BLaER1 (cell line): ENCODE data around the gene SEPTIN5.

ENCODE experiments used
- H3K27ac ChIP-seq: shearing (Covaris generic); formaldehyde crosslinking; 2 replicates; pipeline ENCODE4 v1.8.1; 2022
- H3K27me3 ChIP-seq: shearing (Covaris generic); formaldehyde crosslinking; 2 replicates; pipeline ENCODE4 v1.8.1; 2022
- H3K36me3 ChIP-seq: shearing (Covaris generic); formaldehyde crosslinking; 2 replicates; pipeline ENCODE4 v1.8.1; 2022
- H3K4me1 ChIP-seq: shearing (Covaris generic); formaldehyde crosslinking; 2 replicates; pipeline ENCODE4 v1.8.1; 2022
- H3K4me2 ChIP-seq: shearing (Covaris generic); formaldehyde crosslinking; 2 replicates; pipeline ENCODE4 v1.8.1; 2022
- H3K4me3 ChIP-seq: shearing (Covaris generic); formaldehyde crosslinking; 2 replicates; pipeline ENCODE4 v1.8.1; 2022
- H3K9ac ChIP-seq: shearing (Covaris generic); formaldehyde crosslinking; 2 replicates; pipeline ENCODE4 v1.8.1; 2022
- H3K9me3 ChIP-seq: shearing (Covaris generic); formaldehyde crosslinking; 2 replicates; pipeline ENCODE4 v1.8.1; 2022
- H4K20me1 ChIP-seq: shearing (Covaris generic); formaldehyde crosslinking; 2 replicates; pipeline ENCODE4 v1.8.1; 2022
- Cebpa-rat ChIP-seq: shearing (Covaris generic); IDR thresholded peaks from 2 replicates; pipeline ENCODE4 v1.8.1; 2022

Gene SEPTIN5

DNA sequence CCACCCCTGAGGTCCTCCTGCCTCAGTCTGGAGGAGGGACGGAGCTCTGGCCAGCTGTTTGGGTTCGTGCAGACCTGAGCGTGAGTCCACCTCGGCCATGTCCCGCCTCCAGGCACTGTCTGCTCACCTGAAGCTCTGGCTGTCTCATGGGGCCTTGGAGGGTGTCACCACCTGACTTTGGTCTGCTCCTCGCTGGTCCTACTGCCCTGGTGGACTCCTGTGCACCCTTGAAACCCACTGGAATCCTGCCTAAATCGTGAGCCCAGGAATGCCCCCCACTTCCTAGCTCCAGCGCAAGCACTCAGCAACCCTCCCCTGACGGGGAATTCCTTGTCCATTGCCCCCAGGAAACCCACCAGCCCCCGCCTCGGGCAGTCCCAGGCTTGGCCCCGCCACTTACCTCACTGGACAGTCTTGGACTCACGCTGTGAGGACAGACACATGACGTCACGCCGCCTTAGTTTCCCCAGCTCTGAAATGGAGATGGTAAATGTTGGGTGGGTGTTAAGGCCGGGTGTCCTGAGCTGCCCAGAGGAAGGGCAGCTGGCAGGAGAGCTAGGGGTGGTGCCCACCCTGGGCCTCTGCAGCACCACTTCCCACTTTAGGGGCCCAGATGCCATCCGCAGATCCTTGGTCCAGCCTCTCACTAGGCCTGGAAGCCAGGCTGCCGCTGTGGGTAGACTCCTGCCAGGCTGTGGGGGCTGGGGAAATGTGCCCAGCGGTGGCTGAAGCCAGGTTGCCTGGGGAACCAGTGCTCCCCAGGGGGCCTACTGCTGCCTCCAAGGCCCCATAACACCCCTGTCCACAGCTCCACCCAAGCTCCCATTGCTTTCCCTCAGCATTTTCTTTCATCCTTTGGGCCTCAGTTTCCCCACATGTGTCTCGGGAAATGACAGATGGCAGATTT lies 28.1 kb downstream of the SEPTIN5 start:
- no peak overlapping the region for H3K9ac ChIP-seq
- H4K20me1 ChIP-seq: no peaks in the 10 kb centered on the region
- no peak overlapping the region for H3K27ac ChIP-seq
- H3K27me3 ChIP-seq: no peaks in the 10 kb centered on the region
- H3K4me2 ChIP-seq: peak overlapping the region; percentile 28; the same call in 1 of the 2 replicates
- H3K4me3 ChIP-seq: no peak overlapping the region
- no peaks in the 10 kb centered on the region for H3K9me3 ChIP-seq
- no peaks in the 10 kb centered on the region for H3K36me3 ChIP-seq
- H3K4me1 ChIP-seq: peaks cover 25% of the 10 kb centered on the region
- no peak for TF ChIP-seq Cebpa-rat

DNA sequence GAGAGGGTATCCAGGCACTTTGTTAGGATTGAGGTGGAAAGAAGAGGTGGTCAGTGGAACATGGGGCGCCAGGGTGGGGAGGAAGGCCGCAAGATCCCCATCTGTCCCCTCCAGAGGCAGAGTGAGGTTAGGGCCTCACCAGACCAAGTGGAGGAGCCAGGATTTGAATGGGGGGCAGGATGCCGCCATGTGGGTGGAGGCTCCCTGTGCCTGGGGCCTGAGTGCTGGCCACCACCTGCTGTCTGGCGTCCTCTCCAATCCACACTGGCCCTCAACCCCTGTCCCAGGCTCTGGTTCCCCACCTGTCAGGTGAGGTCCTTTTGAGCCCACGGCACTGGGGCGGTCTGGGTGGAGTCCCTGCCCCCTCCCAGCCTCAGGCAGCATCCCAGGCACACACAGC lies 28.8 kb downstream of the SEPTIN5 start:
- TF ChIP-seq Cebpa-rat: no peak
- no peaks in the 10 kb centered on the region for H3K36me3 ChIP-seq
- no peaks in the 10 kb centered on the region for H4K20me1 ChIP-seq
- H3K27me3 ChIP-seq: no peaks in the 10 kb centered on the region
- peaks cover 25% of the 10 kb centered on the region for H3K4me1 ChIP-seq
- peak overlapping the region; percentile 28; the same call in 1 of the 2 replicates for H3K4me2 ChIP-seq
- H3K9ac ChIP-seq: no peak overlapping the region
- H3K4me3 ChIP-seq: no peak overlapping the region
- no peak overlapping the region for H3K27ac ChIP-seq
- no peaks in the 10 kb centered on the region for H3K9me3 ChIP-seq

DNA sequence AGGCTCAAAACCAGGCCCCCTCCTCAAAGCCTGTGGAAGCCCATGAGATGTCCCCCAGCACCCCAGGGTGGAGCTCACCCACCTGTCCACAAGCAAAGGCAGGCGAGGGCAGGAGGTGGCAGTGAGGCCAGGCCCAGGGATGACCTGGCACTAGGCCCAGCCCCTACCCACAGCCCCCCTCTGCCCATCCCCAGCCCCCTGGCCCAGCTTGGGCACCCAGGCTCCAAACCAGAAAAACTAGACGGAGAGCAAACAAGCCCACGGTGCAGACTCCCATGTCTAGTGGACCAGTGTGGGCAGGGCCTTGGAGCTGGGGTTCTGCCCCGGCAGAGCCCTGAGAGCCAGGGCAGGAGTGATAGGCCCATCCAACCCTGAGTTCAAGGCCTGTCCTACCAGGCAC lies 29.3 kb downstream of the SEPTIN5 start:
- H3K9me3 ChIP-seq: no peaks in the 10 kb centered on the region
- H3K4me1 ChIP-seq: peaks cover 28% of the 10 kb centered on the region
- H3K27ac ChIP-seq: no peak overlapping the region
- no peak overlapping the region for H3K4me2 ChIP-seq
- no peaks in the 10 kb centered on the region for H3K36me3 ChIP-seq
- H3K27me3 ChIP-seq: peaks cover 4% of the 10 kb centered on the region; the same call in 1 of the 2 replicates
- no peak for TF ChIP-seq Cebpa-rat
- H3K9ac ChIP-seq: no peak overlapping the region
- H4K20me1 ChIP-seq: no peaks in the 10 kb centered on the region
- no peak overlapping the region for H3K4me3 ChIP-seq

DNA sequence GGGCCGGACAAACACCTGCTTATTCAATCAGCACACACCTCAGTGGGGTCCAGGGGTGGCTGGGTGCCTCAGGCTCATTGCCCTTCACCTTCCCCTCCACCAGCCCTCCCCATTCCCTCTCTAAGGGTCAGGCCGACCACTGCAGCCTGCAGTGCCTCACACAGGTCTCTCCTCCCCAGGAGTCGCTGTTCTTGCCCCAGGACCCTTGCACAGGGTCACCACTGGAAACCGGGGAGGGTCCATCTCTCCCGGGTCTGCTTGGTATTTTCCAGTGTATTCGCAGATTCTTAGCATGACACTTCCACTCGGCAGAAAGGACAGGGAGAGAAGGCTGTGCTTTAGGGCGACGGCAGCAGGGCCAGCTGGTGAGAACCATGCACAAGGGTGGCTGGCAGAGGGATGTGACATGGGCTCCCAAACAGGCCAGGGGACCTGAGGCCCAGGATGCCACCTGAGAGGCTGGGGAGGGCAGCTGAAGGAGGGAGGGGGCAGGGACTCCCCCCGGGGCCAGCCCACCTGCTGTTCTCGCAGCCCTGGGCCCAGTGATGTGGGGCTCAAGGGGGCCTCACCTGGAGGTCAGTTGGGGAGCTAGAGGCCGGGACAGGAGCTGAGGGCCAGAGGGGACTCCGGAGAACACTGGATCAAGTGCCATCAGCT lies 30.2 kb downstream of the SEPTIN5 start:
- Histone ChIP-seq H3K9me3 (no peaks in the 10 kb centered on the region), H3K9ac (no peak overlapping the region), H4K20me1 (no peaks in the 10 kb centered on the region), H3K36me3 (no peaks in the 10 kb centered on the region), H3K27ac (no peak overlapping the region), H3K4me2 (no peak overlapping the region), H3K4me3 (no peak overlapping the region), H3K27me3 (peaks cover 10% of the 10 kb centered on the region; the same call in 1 of the 2 replicates), H3K4me1 (peaks cover 34% of the 10 kb centered on the region)
- no peak for TF ChIP-seq Cebpa-rat

DNA sequence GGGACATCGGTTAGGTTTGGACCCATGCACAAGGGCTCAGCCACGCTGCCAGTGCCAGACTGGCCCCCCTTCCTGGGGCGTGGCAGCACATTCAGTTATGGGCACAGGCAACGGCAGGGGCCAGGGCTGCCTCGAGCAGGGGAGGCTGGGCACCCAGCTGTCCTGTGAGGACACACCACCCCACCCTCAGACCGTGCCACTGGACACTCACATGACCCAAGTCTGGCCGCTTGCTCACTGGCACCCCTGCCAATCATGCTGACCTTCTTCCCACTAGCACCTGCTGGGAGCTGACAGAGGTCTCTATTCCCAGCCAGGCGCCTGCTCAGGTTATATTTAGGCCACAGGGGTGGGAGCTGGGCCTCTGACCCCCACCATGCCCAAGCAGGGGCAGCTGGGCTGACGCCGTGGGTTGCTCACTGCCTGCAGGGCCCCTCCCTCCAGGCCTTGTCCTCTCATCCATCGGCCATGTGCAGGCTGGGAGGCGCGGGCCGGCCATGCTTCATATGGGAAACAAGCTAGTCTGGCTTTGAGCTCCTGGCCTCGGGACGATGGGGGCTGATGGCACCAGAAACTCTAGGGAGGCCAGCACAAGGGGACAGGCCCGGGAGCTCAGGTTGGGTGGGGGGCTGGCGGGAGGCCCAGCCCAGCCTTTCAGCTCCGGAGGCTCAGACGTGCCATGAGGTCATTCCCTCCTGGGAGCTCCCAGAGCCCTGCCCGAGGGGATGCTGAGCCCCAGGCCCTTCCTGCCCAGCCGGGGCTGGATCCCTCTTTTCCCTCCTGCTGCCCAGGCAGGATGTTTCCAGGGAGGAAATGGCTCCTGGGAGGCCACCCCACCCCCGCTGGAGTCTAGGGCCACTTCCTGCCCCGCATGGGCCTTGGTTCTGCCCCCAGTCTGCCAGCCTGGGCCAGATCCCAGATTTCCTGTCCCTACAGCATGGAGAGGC lies 31.1 kb downstream of the SEPTIN5 start:
- Histone ChIP-seq H3K27ac (no peak overlapping the region), H3K9ac (no peak overlapping the region), H3K36me3 (no peaks in the 10 kb centered on the region), H3K4me3 (no peak overlapping the region), H3K27me3 (peaks cover 17% of the 10 kb centered on the region; the same call in 1 of the 2 replicates), H3K4me1 (peaks cover 27% of the 10 kb centered on the region), H3K4me2 (peak overlapping the region; percentile 47), H3K9me3 (no peaks in the 10 kb centered on the region), H4K20me1 (no peaks in the 10 kb centered on the region)
- TF ChIP-seq Cebpa-rat: no peak

DNA sequence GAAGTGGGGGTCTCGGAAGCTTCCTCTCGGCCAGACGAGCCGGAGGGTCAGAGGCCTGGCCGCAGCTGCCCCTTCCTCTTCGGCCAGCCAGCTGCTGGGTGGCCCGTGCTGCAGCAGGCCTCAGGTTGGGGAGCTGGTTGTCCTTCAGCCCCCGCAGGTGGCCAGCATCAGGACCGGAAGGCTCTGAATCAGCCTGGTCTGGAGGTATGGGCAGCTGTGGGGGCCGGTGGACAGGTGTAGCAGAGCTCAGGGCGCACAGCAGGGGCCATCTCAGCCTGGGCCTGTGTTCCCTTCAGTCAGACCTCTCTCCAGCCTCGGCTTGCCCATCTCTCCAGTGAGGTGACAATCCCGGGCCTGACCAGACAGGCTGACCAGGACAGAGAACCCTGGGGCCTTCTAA lies 32.4 kb downstream of the SEPTIN5 start:
- H3K9ac ChIP-seq: no peak overlapping the region
- H3K4me2 ChIP-seq: no peak overlapping the region
- TF ChIP-seq Cebpa-rat: no peak
- H3K27me3 ChIP-seq: peaks cover 28% of the 10 kb centered on the region
- peaks cover 27% of the 10 kb centered on the region for H3K4me1 ChIP-seq
- H3K27ac ChIP-seq: no peak overlapping the region
- H3K9me3 ChIP-seq: no peaks in the 10 kb centered on the region
- peaks cover 3% of the 10 kb centered on the region; the same call in 1 of the 2 replicates for H4K20me1 ChIP-seq
- H3K4me3 ChIP-seq: no peak overlapping the region
- H3K36me3 ChIP-seq: no peaks in the 10 kb centered on the region

DNA sequence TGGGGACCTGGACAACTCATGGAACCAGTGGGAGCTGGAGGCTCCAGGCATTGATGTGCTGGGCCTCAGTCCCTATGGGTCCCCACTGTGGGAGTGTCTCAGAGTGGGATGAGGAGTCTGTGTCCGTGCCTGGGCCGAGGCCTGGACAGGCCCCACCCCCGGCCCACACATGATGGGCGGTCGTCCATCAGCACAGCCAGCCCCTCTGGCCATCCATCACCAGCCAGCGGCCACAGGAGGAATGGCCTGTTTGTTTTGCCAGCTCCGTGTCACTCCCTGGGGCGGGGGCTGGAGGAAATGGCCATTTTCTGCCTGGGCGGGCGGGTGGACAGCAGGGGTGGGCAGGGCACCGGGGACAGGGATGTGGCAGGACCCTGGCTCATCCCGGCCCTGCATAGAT lies 33.2 kb downstream of the SEPTIN5 start:
- Histone ChIP-seq H3K36me3 (no peaks in the 10 kb centered on the region), H3K4me1 (peaks cover 25% of the 10 kb centered on the region)
- TF ChIP-seq Cebpa-rat: no peak

DNA sequence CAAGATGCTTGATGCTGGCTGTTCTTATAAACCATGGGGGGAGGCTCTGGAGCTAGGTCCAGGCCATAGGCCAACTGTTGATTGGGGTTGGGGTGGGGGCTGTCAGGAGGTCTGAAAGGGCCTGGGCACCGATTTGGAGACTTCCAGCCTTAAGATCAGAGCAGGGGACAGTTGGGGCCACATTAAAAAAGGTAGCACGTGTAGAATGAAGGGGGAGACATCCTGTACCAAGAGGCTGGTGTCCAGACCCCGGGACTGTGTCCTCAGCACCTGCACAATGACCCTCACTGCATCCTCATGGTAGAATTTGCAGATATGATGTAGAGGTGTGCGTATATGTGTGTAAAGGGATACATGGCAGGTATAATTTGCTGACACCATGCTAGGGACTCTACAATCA lies 33.8 kb downstream of the SEPTIN5 start:
- no peak overlapping the region for H3K9ac ChIP-seq
- TF ChIP-seq Cebpa-rat: no peak
- H3K4me1 ChIP-seq: peaks cover 21% of the 10 kb centered on the region
- H4K20me1 ChIP-seq: peaks cover 16% of the 10 kb centered on the region; the same call in 1 of the 2 replicates
- H3K4me3 ChIP-seq: no peak overlapping the region
- H3K9me3 ChIP-seq: no peaks in the 10 kb centered on the region
- H3K27ac ChIP-seq: no peak overlapping the region
- peaks cover 42% of the 10 kb centered on the region for H3K27me3 ChIP-seq
- no peaks in the 10 kb centered on the region for H3K36me3 ChIP-seq
- no peak overlapping the region for H3K4me2 ChIP-seq

More for the DNA sequence above, 33.2 kb downstream of the SEPTIN5 start:
- Histone ChIP-seq H3K9me3 (no peaks in the 10 kb centered on the region), H4K20me1 (peaks cover 10% of the 10 kb centered on the region; the same call in 1 of the 2 replicates), H3K27ac (no peak overlapping the region), H3K4me2 (no peak overlapping the region), H3K9ac (no peak overlapping the region), H3K27me3 (peaks cover 36% of the 10 kb centered on the region), H3K4me3 (no peak overlapping the region)

DNA sequence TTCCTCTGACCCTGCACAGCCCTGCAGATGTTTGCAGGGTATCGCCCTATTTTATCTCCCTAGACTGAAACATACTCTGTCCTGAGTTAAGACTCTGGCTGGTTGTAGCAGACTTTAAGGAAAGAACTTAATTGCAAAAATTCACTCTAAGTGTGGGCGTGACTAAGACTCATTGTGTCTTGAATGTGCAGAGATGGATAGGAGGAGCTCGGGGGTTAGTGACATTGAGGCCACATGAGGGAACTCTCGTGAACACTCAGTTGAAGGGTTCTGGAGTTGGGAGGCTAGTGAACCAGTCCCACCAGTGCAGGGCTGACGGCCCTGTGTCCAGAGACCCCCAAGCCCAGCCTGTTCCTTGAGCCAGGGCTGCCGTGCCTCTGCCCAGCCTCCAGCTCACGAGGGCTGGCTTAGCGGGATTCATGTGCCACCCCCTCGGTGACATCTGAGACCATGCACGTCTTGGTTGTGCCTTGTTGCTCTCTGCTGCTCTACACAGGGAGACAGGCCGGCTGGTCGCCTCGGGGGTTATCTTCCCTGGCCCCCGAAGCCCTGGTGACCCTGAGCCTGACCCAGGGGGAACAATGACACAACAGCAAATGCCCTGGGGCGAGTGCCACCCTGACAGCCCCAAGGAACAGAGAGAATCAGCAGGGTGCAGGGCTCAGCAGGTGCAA lies 34.8 kb downstream of the SEPTIN5 start:
- TF ChIP-seq Cebpa-rat: no peak
- H3K4me1 ChIP-seq: peaks cover 21% of the 10 kb centered on the region
- no peak overlapping the region for H3K4me2 ChIP-seq

More for the DNA sequence above, 34.8 kb downstream of the SEPTIN5 start:
- Histone ChIP-seq H3K9me3 (no peaks in the 10 kb centered on the region), H3K27ac (no peak overlapping the region), H3K9ac (no peak overlapping the region; the same call in 1 of the 2 replicates), H3K4me3 (no peak overlapping the region), H3K36me3 (no peaks in the 10 kb centered on the region), H4K20me1 (peaks cover 26% of the 10 kb centered on the region; the same call in 1 of the 2 replicates), H3K27me3 (peaks cover 52% of the 10 kb centered on the region)
